Neutrophil (primary cell): Measurements from ENCODE around the gene GTPBP4.

Source experiments
- H3K27ac ChIP-seq: fragments of 200-600 bp; sonication (generic); 2 replicates; pipeline ENCODE4 v1.5.1; 2016; ENCODE audit warnings: mild to moderate bottlenecking, moderate library complexity
- H3K27me3 ChIP-seq: fragments of 200-600 bp; sonication (generic); 2 replicates; pipeline ENCODE4 v1.6.0; 2016; ENCODE audit warnings: mild to moderate bottlenecking
- H3K36me3 ChIP-seq: fragments of 200-600 bp; sonication (generic); 2 replicates; pipeline ENCODE4 v1.5.1; 2017
- H3K4me1 ChIP-seq, 2 experiments: fragments of 200-600 bp in 1 of 2; sonication (generic) in 1 of 2; 1 replicate in 1 of 2; 2 replicates in 1 of 2; pipeline versions ENCODE4 v1.5.1 to v1.6.1; 2013 to 2016; ENCODE audit warnings: low read depth in 1 of 2, low read length in 1 of 2, mild to moderate bottlenecking in 1 of 2, moderate library complexity in 1 of 2; ENCODE audit not compliant: control insufficient read depth in 1 of 2, insufficient read depth in 1 of 2
- H3K4me3 ChIP-seq, 2 experiments: fragments of 200-600 bp in 1 of 2; sonication (generic) in 1 of 2; 1 replicate in 1 of 2; 2 replicates in 1 of 2; pipeline ENCODE4 v1.5.1; 2013 to 2016; ENCODE audit warnings: low read depth in 1 of 2, low read length in 1 of 2, mild to moderate bottlenecking in 1 of 2, moderate library complexity in 1 of 2
- H3K9me3 ChIP-seq: fragments of 200-600 bp; sonication (generic); 2 replicates; pipeline ENCODE4 v1.5.1; 2016
- CTCF ChIP-seq: fragments of 200-600 bp; sonication (generic); IDR thresholded peaks from 2 replicates; pipeline ENCODE4 v1.5.1; 2016; ENCODE audit warnings: antibody characterized with exemption

GTPBP4 gene

GRCh38 chr10:1068380-1069361 is 80.4 kb downstream of the GTPBP4 start:
- peaks cover 16% of the 10 kb centered on the region for H3K36me3 ChIP-seq
- peaks cover 40 to 47% of the 10 kb centered on the region in 2 experiments for H3K4me1 ChIP-seq
- H3K27ac ChIP-seq, result peak overlapping the region; percentile 78
- H3K4me3 ChIP-seq, result no peak overlapping the region
- H3K9me3 ChIP-seq, result no peaks in the 10 kb centered on the region
- no peak for TF ChIP-seq CTCF
- no peaks in the 10 kb centered on the region for H3K27me3 ChIP-seq
